H9 (cell line): ENCODE measurements around the gene OGFOD3. TPM values are rescaled to one million over a fixed set of nuclear protein-coding genes. Genes with fewer than 3 reads are reported as not detected.
"Not testable (repeated sequence)": the region's sequence is repeated elsewhere in the genome, so short reads cannot be mapped to it uniquely, and the experiment has no call there.

Source experiments
- DNase-seq: peaks from one replicate; pipeline ENCODE4 v3.0.0-alpha.2; 2017
- H2AFZ ChIP-seq: one replicate; pipeline ENCODE4 v1.6.1; 2013; ENCODE audit warnings: mild to moderate bottlenecking, low read length, control low read depth, moderate library complexity
- H2AK5ac ChIP-seq: 2 replicates; pipeline ENCODE4 v1.6.1; 2013; ENCODE audit warnings: low read length, control low read depth, mixed read lengths; ENCODE audit not compliant: insufficient read length
- H2BK120ac ChIP-seq: one replicate; pipeline ENCODE4 v1.6.1; 2013; ENCODE audit warnings: low read depth, mild to moderate bottlenecking, low read length, control low read depth, inconsistent platforms; ENCODE audit not compliant: poor library complexity, severe bottlenecking
- H2BK12ac ChIP-seq: 2 replicates; pipeline ENCODE4 v1.6.1; 2013; ENCODE audit warnings: low read length, control low read depth, mixed read lengths, low read depth; ENCODE audit not compliant: insufficient read length
- H2BK15ac ChIP-seq: 2 replicates; pipeline ENCODE4 v1.6.1; 2013; ENCODE audit warnings: low read depth, low read length, control low read depth
- H2BK20ac ChIP-seq: one replicate; pipeline ENCODE4 v1.6.1; 2013; ENCODE audit warnings: low read depth, mild to moderate bottlenecking, low read length, control low read depth, inconsistent platforms; ENCODE audit not compliant: poor library complexity, severe bottlenecking
- H2BK5ac ChIP-seq: 2 replicates; pipeline ENCODE4 v1.6.1; 2013; ENCODE audit warnings: low read length, control low read depth, mixed read lengths; ENCODE audit not compliant: insufficient read length
- H3K14ac ChIP-seq: 2 replicates; pipeline ENCODE4 v1.6.1; 2013; ENCODE audit warnings: low read length, control low read depth; ENCODE audit not compliant: insufficient read depth
- H3K18ac ChIP-seq: 2 replicates; pipeline ENCODE4 v1.6.1; 2013; ENCODE audit warnings: low read depth, mild to moderate bottlenecking, mixed read lengths, low read length, control low read depth; ENCODE audit not compliant: insufficient read length
- H3K23ac ChIP-seq: 2 replicates; pipeline ENCODE4 v1.6.1; 2013; ENCODE audit warnings: low read length, control low read depth, mixed read lengths, low read depth; ENCODE audit not compliant: insufficient read length
- H3K23me2 ChIP-seq: 2 replicates; pipeline ENCODE4 v1.6.1; 2013; ENCODE audit warnings: low read depth, mild to moderate bottlenecking, mixed read lengths, low read length, control low read depth; ENCODE audit not compliant: insufficient read length, poor library complexity, severe bottlenecking
- H3K27ac ChIP-seq: 2 replicates; pipeline ENCODE4 v1.5.1; 2013; ENCODE audit warnings: low read length, control low read depth, mixed read lengths, low read depth; ENCODE audit not compliant: insufficient read length
- H3K27me3 ChIP-seq: 2 replicates; pipeline ENCODE4 v1.6.1; 2013; ENCODE audit warnings: low read length, control low read depth, inconsistent platforms; ENCODE audit not compliant: insufficient read depth
- H3K4ac ChIP-seq: 2 replicates; pipeline ENCODE4 v1.6.1; 2013; ENCODE audit warnings: low read depth, mild to moderate bottlenecking, control low read depth, inconsistent platforms, low read length, moderate library complexity
- H3K4me1 ChIP-seq: 2 replicates; pipeline ENCODE4 v1.6.1; 2013; ENCODE audit warnings: low read length, control low read depth, inconsistent platforms; ENCODE audit not compliant: insufficient read depth
- H3K4me2 ChIP-seq: 2 replicates; pipeline ENCODE4 v1.6.1; 2013; ENCODE audit warnings: low read length, control low read depth, mixed read lengths; ENCODE audit not compliant: insufficient read length, insufficient read depth
- H3K56ac ChIP-seq: 2 replicates; pipeline ENCODE4 v1.6.1; 2013; ENCODE audit warnings: low read depth, mild to moderate bottlenecking, mixed read lengths, low read length, control low read depth; ENCODE audit not compliant: insufficient read length
- H3K79me1 ChIP-seq: 2 replicates; pipeline ENCODE4 v1.6.1; 2013; ENCODE audit warnings: low read depth, mild to moderate bottlenecking, moderate library complexity, low read length, control low read depth, inconsistent platforms; ENCODE audit not compliant: insufficient read depth, poor library complexity, severe bottlenecking
- H3K79me2 ChIP-seq: 2 replicates; pipeline ENCODE4 v1.6.1; 2013; ENCODE audit warnings: low read length, control low read depth, inconsistent platforms; ENCODE audit not compliant: insufficient read depth
- H3K9ac ChIP-seq: 2 replicates; pipeline ENCODE4 v1.6.1; 2013; ENCODE audit warnings: low read length, control low read depth, mixed read lengths; ENCODE audit not compliant: insufficient read length; ENCODE audit errors: extremely low read depth
- H3K9me3 ChIP-seq: one replicate; pipeline ENCODE4 v1.6.1; 2013; ENCODE audit warnings: low read depth, low read length, inconsistent platforms; ENCODE audit not compliant: control insufficient read depth
- H3T11ph ChIP-seq: one replicate; pipeline ENCODE4 v1.6.1; 2013; ENCODE audit warnings: mild to moderate bottlenecking, low read length, control low read depth, inconsistent platforms
- H4K20me1 ChIP-seq: one replicate; pipeline ENCODE4 v1.6.1; 2013; ENCODE audit not compliant: control insufficient read depth, insufficient read length, insufficient read depth
- H4K5ac ChIP-seq: 2 replicates; pipeline ENCODE4 v1.6.1; 2013; ENCODE audit warnings: low read depth, mild to moderate bottlenecking, mixed read lengths, low read length, control low read depth; ENCODE audit not compliant: insufficient read length
- H4K8ac ChIP-seq: replicated peaks from 2 replicates; pipeline ENCODE4 v1.6.1; 2013; ENCODE audit warnings: low read length, control low read depth, mixed read lengths, low read depth; ENCODE audit not compliant: insufficient read length
- H4K91ac ChIP-seq: 2 replicates; pipeline ENCODE4 v1.6.1; 2013; ENCODE audit warnings: low read depth, mild to moderate bottlenecking, moderate library complexity, mixed read lengths, low read length, control low read depth; ENCODE audit not compliant: insufficient read length
- H3K27ac Mint-ChIP-seq, 3 experiments: 2 replicates in 2 of 3; 3 replicates in 1 of 3; pipeline ENCODE4 v1.8.0; 2020 to 2021; ENCODE audit warnings: mixed read lengths in 3 of 3, mild to moderate bottlenecking in 1 of 3, moderate library complexity in 1 of 3
- H3K27me3 Mint-ChIP-seq: 2 replicates; pipeline ENCODE4 v1.8.0; 2021; ENCODE audit warnings: low read depth, mild to moderate bottlenecking, moderate library complexity, mixed read lengths
- H3K36me3 Mint-ChIP-seq, 3 experiments: 2 replicates in 2 of 3; 3 replicates in 1 of 3; pipeline ENCODE4 v1.8.0; 2020 to 2021; ENCODE audit warnings: low read depth in 3 of 3, mixed read lengths in 3 of 3; ENCODE audit not compliant: insufficient read depth in 1 of 3
- H3K4me1 Mint-ChIP-seq, 2 experiments: 2 replicates each; pipeline ENCODE4 v1.8.0; 2020; ENCODE audit warnings: mixed read lengths in 2 of 2
- H3K4me3 Mint-ChIP-seq, 2 experiments: 2 replicates in 1 of 2; 3 replicates in 1 of 2; pipeline ENCODE4 v1.8.0; 2020 to 2021; ENCODE audit warnings: mild to moderate bottlenecking in 2 of 2, mixed read lengths in 2 of 2, moderate library complexity in 1 of 2
- H3K9me3 Mint-ChIP-seq, 2 experiments: 2 replicates in 1 of 2; 3 replicates in 1 of 2; pipeline ENCODE4 v1.8.0; 2020; ENCODE audit warnings: mild to moderate bottlenecking in 2 of 2, mixed read lengths in 2 of 2, moderate library complexity in 1 of 2
- CTCF ChIP-seq: fragments of 200-600 bp; sonication (generic); conservative IDR thresholded peaks from 3 replicates; pipeline ENCODE4 v1.8.0; 2021; ENCODE audit warnings: antibody characterized with exemption, mild to moderate bottlenecking
- WGBS: extraction: QIAGEN DNeasy Blood & Tissue Kit; methylation state at CpG from one replicate; pipeline ENCODE4 v1.1.7; 2013; ENCODE audit warnings: missing lambda C conversion rate, low lambda C conversion rate, mixed read lengths; ENCODE audit not compliant: insufficient read length; ENCODE audit errors: extremely low coverage; 5-methylcytosine and 5-hydroxymethylcytosine counted together
- total RNA-seq: library from RNA; stranded (reverse); gene quantifications from 2 replicates; pipeline ENCODE4 v1.2.1, GENCODE V29; 2021

Gene OGFOD3
- total RNA-seq, 1 experiment from 2014 or later: 27.8 TPM

- no peak overlapping the region for H2BK5ac ChIP-seq
- H3K79me1 ChIP-seq: no peaks in the 10 kb centered on the region
- no peak overlapping the region for H3K4me3 Mint-ChIP-seq
- no peak overlapping the region for H3K23ac ChIP-seq
- no peaks in the 10 kb centered on the region for H3K36me3 Mint-ChIP-seq
- no peak for TF ChIP-seq CTCF
- peaks cover 21% of the 10 kb centered on the region for H3K27me3 Mint-ChIP-seq
- H2BK15ac ChIP-seq: no peak overlapping the region
- no peak for DNase-seq
- H2BK12ac ChIP-seq: no peak overlapping the region
- H3K27me3 ChIP-seq: no peaks in the 10 kb centered on the region
- H2BK20ac ChIP-seq: no peak overlapping the region
- no peak overlapping the region for H3K4me2 ChIP-seq
- H3K4ac ChIP-seq: no peak overlapping the region
- H2AK5ac ChIP-seq: no peak overlapping the region
- no peaks in the 10 kb centered on the region for H3K79me2 ChIP-seq
- H3K9me3 Mint-ChIP-seq: no peaks in the 10 kb centered on the region
- H3K56ac ChIP-seq: no peak overlapping the region
- no peak overlapping the region for H3K27ac ChIP-seq
- H3K18ac ChIP-seq: no peak overlapping the region
- peaks cover 8 to 24% of the 10 kb centered on the region in 2 experiments for H3K4me1 Mint-ChIP-seq
- no peak overlapping the region for H3K14ac ChIP-seq
- no peak overlapping the region; a peak in 1 of 7 replicates for H3K27ac Mint-ChIP-seq
- no peaks in the 10 kb centered on the region for H3K9me3 ChIP-seq
- H4K8ac ChIP-seq: no peak overlapping the region
- no peak overlapping the region for H3T11ph ChIP-seq
- no peak overlapping the region for H2BK120ac ChIP-seq
- H3K4me1 ChIP-seq: no peaks in the 10 kb centered on the region; the same call in 1 of the 2 replicates
- WGBS: no CpG with 5 or more reads among the region's 6 CpGs
- H3K9ac ChIP-seq: no peak overlapping the region
- no peak overlapping the region for H4K5ac ChIP-seq
- H4K20me1 ChIP-seq: no peaks in the 10 kb centered on the region
- H4K91ac ChIP-seq: no peak overlapping the region
- H2AFZ ChIP-seq: no peak overlapping the region
- H3K23me2 ChIP-seq: no peaks in the 10 kb centered on the region
Measured at GRCh38 chr17:82361885-82362633, 56.3 kb downstream of the OGFOD3 start.

GRCh38 chr17:82359451-82360074 lies 58.8 kb downstream of the OGFOD3 start:
- H3K23ac ChIP-seq, H3K23me2 ChIP-seq, H2AK5ac ChIP-seq, H3K56ac ChIP-seq, H4K8ac ChIP-seq, H3K79me2 ChIP-seq, H2BK120ac ChIP-seq, H3K4me2 ChIP-seq, H3K9me3 ChIP-seq, H4K5ac ChIP-seq, H3K9me3 Mint-ChIP-seq, H3K27ac Mint-ChIP-seq, H4K20me1 ChIP-seq, H3K36me3 Mint-ChIP-seq, H4K91ac ChIP-seq, DNase-seq, H3T11ph ChIP-seq, H3K27me3 ChIP-seq, H3K9ac ChIP-seq, H3K27ac ChIP-seq, H3K14ac ChIP-seq, H2BK20ac ChIP-seq, H3K4me3 Mint-ChIP-seq, H2BK5ac ChIP-seq, H3K4ac ChIP-seq, H2AFZ ChIP-seq, H3K18ac ChIP-seq, H3K79me1 ChIP-seq, H2BK12ac ChIP-seq, H3K4me1 ChIP-seq, H2BK15ac ChIP-seq: not testable (repeated sequence)
- H3K27me3 Mint-ChIP-seq: peaks cover 18% of the 10 kb centered on the region
- H3K4me1 Mint-ChIP-seq: peaks cover 11 to 28% of the 10 kb centered on the region in 2 experiments
- WGBS: no CpG with 5 or more reads among the region's 1 CpG
